Body of pancreas (tissue), 4 donors: ENCODE measurements around the gene TTC9C. TPM values are rescaled to one million over a fixed set of nuclear protein-coding genes. Genes with fewer than 3 reads are reported as not detected.
"Not testable (repeated sequence)": the region's sequence is repeated elsewhere in the genome, so short reads cannot be mapped to it uniquely, and the experiment has no call there.

ENCODE experiments used
- ATAC-seq: fragments of 150-250 bp; one replicate; pipeline ENCODE4 v1.9.1; 2016
- DNase-seq, 4 donors: peaks; one replicate each; pipeline ENCODE4 v3.0.0-alpha.2; 2019
- H3K27ac ChIP-seq, 4 donors: fragments of 200-600 bp; sonication (generic); 1 replicate in 3 of 4; 2 replicates in 1 of 4; pipeline versions ENCODE4 v1.5.1 to v1.6.1; 2016 to 2019; ENCODE audit warnings: mild to moderate bottlenecking in 1 of 4, mixed read lengths in 1 of 4, moderate library complexity in 1 of 4
- H3K27me3 ChIP-seq, 2 donors: fragments of 200-600 bp; sonication (generic); one replicate each; pipeline ENCODE4 v1.6.0; 2016; ENCODE audit warnings: mild to moderate bottlenecking in 1 of 2
- H3K36me3 ChIP-seq, 2 donors: fragments of 200-600 bp; sonication (generic); replicated peaks in 1 of 2; 2 replicates each; pipeline ENCODE4 v1.5.1; 2016; ENCODE audit warnings: low read depth in 2 of 2; ENCODE audit not compliant: insufficient read depth in 1 of 2
- H3K4me1 ChIP-seq: fragments of 200-600 bp; sonication (generic); one replicate; pipeline ENCODE4 v1.6.0; 2016
- H3K4me3 ChIP-seq, 2 donors: fragments of 200-600 bp; sonication (generic); 1 replicate in 1 of 2; 2 replicates in 1 of 2; pipeline ENCODE4 v1.5.1; 2016 to 2019
- H3K9me3 ChIP-seq, 3 donors: fragments of 200-600 bp; sonication (generic); 1 replicate in 2 of 3; 2 replicates in 1 of 3; pipeline ENCODE4 v1.5.1; 2016
- CTCF ChIP-seq, 7 experiments: fragments of 450-650 bp in 4 of 7; fragments of 200-600 bp in 3 of 7; sonication (generic) in 3 of 7; IDR thresholded peaks; one replicate each; pipeline ENCODE4 v1.5.1; 2016 to 2019; ENCODE audit warnings: antibody characterized with exemption in 7 of 7
- POLR2A ChIP-seq, 3 donors: fragments of 450-650 bp; IDR thresholded peaks; one replicate each; pipeline ENCODE4 v1.6.1; 2016; ENCODE audit warnings: antibody characterized with exemption in 3 of 3, mild to moderate bottlenecking in 2 of 3
- WGBS, 2 donors: methylation state at CpG; one replicate each; pipeline ENCODE4 v1.1.5; 2017; 5-methylcytosine and 5-hydroxymethylcytosine counted together
- intact Hi-C: fragments of 100-400 bp; cut with DNase I; formaldehyde crosslinking; loops from one replicate; pipeline ENCODE4 v1.15.1; 2023
- total RNA-seq, 2 donors: library from RNA; depleted of rRNA; stranded (reverse); fragments of >200 nt; gene quantifications; one replicate each; pipeline ENCODE4 v1.1.0, GENCODE V29; 2016

TTC9C gene
- total RNA-seq, 2 donors from 2014 or later = 12.5 to 18.5 TPM

DNA sequence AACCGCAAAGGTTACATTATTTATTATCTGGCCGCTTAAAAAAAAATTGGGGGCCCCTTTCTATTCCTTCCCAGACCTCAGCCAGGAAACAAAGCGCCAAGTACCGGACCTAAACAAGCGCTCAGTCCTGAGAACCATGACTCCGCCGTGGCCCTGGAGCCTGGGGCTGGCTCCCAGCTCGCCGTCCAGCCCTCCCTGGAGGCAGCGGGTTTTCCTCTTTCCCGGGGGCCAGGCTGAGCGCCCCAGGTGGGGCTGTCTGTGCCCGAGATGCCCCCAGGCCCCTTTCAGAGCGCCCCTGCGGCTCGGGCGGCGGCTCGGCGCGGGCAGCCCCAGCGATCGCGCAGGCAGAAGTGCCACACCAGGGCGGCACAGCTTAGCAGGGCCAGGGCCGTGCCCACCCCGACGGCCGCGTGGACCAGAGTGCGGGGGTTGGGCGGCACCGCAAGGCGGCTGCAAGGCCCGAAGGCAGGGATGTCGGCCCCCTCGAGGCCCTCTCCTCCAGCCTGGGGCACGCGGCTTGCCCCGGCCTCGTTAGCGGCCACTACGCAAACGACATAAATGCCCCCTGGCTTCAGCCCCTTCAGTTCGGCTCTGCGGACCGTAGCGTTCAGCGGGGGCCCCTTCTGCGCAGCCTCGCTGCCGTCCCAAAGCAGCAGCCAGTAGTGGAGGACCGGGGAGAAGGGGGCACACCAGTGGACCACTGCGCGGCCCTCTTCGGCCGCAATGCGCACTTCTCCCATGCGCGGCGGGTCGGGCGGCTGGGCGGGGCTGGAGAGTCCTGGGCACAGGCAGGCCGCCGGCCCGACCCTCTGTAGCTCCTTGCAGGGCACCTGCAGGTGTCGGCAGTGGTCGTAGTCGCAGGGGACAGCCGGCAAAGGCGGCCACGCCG lies 40.5 kb upstream of the TTC9C start:
- DNase-seq (no peak), ATAC-seq (no peak)
- no peak overlapping the region for H3K4me3 ChIP-seq
- 44 to 66% methylated on average over 14 to 55 of the region's 74 CpGs for WGBS, 2 donors
- no peak overlapping the region for H3K27ac ChIP-seq
- peaks cover 0 to 8% of the 10 kb centered on the region in 2 donors for H3K27me3 ChIP-seq
- H3K36me3 ChIP-seq = peaks cover 0 to 4% of the 10 kb centered on the region in 2 donors
- H3K9me3 ChIP-seq = no peaks in the 10 kb centered on the region
- H3K4me1 ChIP-seq = no peaks in the 10 kb centered on the region
- intact Hi-C loops = no loop called here
- TF ChIP-seq CTCF (IDR thresholded peaks at IDR 0.05) (no peak), POLR2A (IDR thresholded peaks at IDR 0.05) (no peak)

GRCh38 chr11:62688491-62688890 lies 39.8 kb upstream of the TTC9C start:
- Histone ChIP-seq H3K4me1 (no peaks in the 10 kb centered on the region), H3K27me3 (peaks cover 0 to 8% of the 10 kb centered on the region in 2 donors), H3K36me3 (peaks cover 0 to 4% of the 10 kb centered on the region in 2 donors), H3K4me3 (no peak overlapping the region), H3K9me3 (no peaks in the 10 kb centered on the region), H3K27ac (no peak overlapping the region)
- WGBS, 2 donors = 18 to 30% methylated on average over 1 of the region's 1 CpG
- DNase-seq (no peak), ATAC-seq (no peak)
- no peak for TF ChIP-seq POLR2A (IDR thresholded peaks at IDR 0.05)
- no peak for TF ChIP-seq CTCF (IDR thresholded peaks at IDR 0.05)
- intact Hi-C loops = no loop called here

DNA sequence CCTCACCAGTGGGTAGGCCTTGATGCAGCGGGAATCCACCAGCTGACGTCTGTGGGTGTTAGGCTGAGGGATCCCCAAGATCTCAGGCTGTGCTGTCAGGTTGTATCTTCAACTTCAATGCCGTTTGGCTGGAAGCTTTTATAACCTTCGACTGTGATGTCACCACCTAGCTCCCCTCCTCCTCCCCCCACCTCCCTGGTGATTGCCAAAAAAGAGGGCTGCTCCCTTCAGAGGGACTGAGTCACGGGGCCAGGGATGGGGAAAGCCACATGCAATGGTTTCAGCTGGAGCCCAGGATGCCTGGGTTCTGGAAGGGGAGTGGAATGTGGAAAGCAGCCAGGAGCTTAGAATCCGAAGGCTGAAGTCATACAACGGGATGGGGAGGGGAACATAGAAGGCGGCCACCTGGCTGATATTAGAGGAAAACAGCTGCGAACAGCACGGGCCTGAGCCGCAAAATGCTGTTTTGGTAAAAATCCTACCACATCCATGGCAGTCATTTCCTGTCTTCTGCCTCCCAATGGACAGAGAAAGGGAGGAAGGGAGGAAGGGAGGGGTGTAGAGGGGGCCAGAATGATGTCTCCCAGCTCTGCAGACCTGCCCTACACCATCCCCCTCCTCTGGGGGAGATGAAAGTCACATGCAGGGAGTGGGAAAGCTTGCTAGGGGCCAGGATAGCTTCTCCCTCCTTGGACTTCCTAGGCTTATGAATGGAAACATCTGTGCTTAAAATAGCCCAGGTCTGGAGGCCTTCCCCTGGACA lies 38.7 kb upstream of the TTC9C start, which contains the start of gene LRRN4CL:
LRRN4CL (minus strand) TSS at position 110 of the 763 bp plus-strand sequence. CDS start 1,022 bp downstream, outside the sequence.
- peaks cover 0 to 4% of the 10 kb centered on the region in 2 donors for H3K36me3 ChIP-seq
- H3K27ac ChIP-seq = no peak within 1 kb of the TSS
- no peak within 1 kb of the TSS for H3K4me3 ChIP-seq
- no peak for TF ChIP-seq POLR2A (IDR thresholded peaks at IDR 0.05)
- TF ChIP-seq CTCF (IDR thresholded peaks at IDR 0.05) = no peak
- no peaks in the 10 kb centered on the region for H3K9me3 ChIP-seq
- 39 to 60% methylated on average over 11 of the region's 11 CpGs for WGBS, 2 donors
- intact Hi-C loops = loop anchor here (10.0 kb wide), 1 partner anchor 275 kb away; the partner anchor contains the start of gene SCGB1A1
- DNase-seq (peak in 3 of 4 donors; percentile 42 to 59 (median 52)), ATAC-seq (peak; percentile 54)
- H3K27me3 ChIP-seq = peaks cover 0 to 8% of the 10 kb centered on the region in 2 donors
- H3K4me1 ChIP-seq = no peaks in the 10 kb centered on the region

GRCh38 chr11:62693624-62694023 lies 34.7 kb upstream of the TTC9C start:
- H3K9me3 ChIP-seq, H3K36me3 ChIP-seq, H3K27ac ChIP-seq, DNase-seq, H3K27me3 ChIP-seq, H3K4me1 ChIP-seq, ATAC-seq, H3K4me3 ChIP-seq: not testable (repeated sequence)
- intact Hi-C loops = loop anchor here (10.0 kb wide), 1 partner anchor 279 kb away; the partner anchor contains the start of gene SCGB1A1
- 66 to 83% methylated on average over 4 of the region's 4 CpGs for WGBS, 2 donors
